Measurements from ENCODE around the gene RBM14. TPM values are rescaled to one million over a fixed set of nuclear protein-coding genes. Genes with fewer than 3 reads are reported as not detected.

RBM14 gene
- polyA plus RNA-seq, 1 donor (not counting 4 experiments of a cell fraction or from before 2014, with no cell fraction given) = 16.6 TPM

GRCh38 chr11:66632952-66633351, 16.5 kb downstream of the RBM14 start:
- no peaks in the 10 kb centered on the region for H3K9me1 ChIP-seq (ENCODE audit: control insufficient read depth, extremely low read depth, insufficient read depth, low read length)
- FAIRE-seq = no peak
- H3K9ac ChIP-seq (ENCODE audit: control insufficient read depth, extremely low read depth, insufficient read depth, low read length) = no peak overlapping the region
- H3K4me3 ChIP-seq (ENCODE audit: control insufficient read depth in 2 of 3, extremely low read depth in 1 of 3, insufficient read depth in 2 of 3, low read depth in 1 of 3, low read length in 3 of 3) = no peak overlapping the region
- no peak overlapping the region for H3K4me2 ChIP-seq (ENCODE audit: control insufficient read depth, extremely low read depth, insufficient read depth, low read depth, low read length)
- H2AFZ ChIP-seq (ENCODE audit: control insufficient read depth, low read length) = no peak overlapping the region
- no peak for DNase-seq (ENCODE audit: low read depth, low spot score)
- peaks cover 20 to 22% of the 10 kb centered on the region in 2 experiments for H3K36me3 ChIP-seq (ENCODE audit: control insufficient read depth in 2 of 2, extremely low read depth in 1 of 2, insufficient read depth in 2 of 2, low read length in 2 of 2)
- no peaks in the 10 kb centered on the region for H3K27me3 ChIP-seq (ENCODE audit: control insufficient read depth, extremely low read depth, insufficient read depth, low read length)
- peaks cover 2% of the 10 kb centered on the region for H4K20me1 ChIP-seq (ENCODE audit: control insufficient read depth, extremely low read depth, insufficient read depth, low read length)
- dilution Hi-C loops (cut with MboI; ENCODE audit: extremely low pct_ligation_motif_present, low sequenced_read_pairs) = no loop called here
- peaks cover 93% of the 10 kb centered on the region for H3K79me2 ChIP-seq (ENCODE audit: control insufficient read depth, insufficient read depth, low read length)
- TF ChIP-seq EZH2 (IDR thresholded peaks at IDR 0.05; ENCODE audit: low read length) = no peak
- no peak for TF ChIP-seq CTCF (optimal IDR thresholded peaks at IDR 0.05 in 1 of 3, IDR thresholded peaks at IDR 0.05 in 1 of 3, conservative IDR thresholded peaks at IDR 0.05 in 1 of 3; ENCODE audit: extremely low read depth in 1 of 3, insufficient read depth in 2 of 3, low read length in 3 of 3)
- H3K9me3 ChIP-seq (ENCODE audit: control insufficient read depth, low read depth, low read length) = no peaks in the 10 kb centered on the region
- H3K27ac ChIP-seq (ENCODE audit: control insufficient read depth, insufficient read depth, low read length) = no peak overlapping the region
- H3K4me1 ChIP-seq (ENCODE audit: control insufficient read depth, extremely low read depth, insufficient read depth, low read length) = peaks cover 12% of the 10 kb centered on the region

- peaks cover 90% of the 10 kb centered on the region for H3K79me2 ChIP-seq (ENCODE audit: control insufficient read depth, insufficient read depth, low read length)
- FAIRE-seq (no peak), DNase-seq (ENCODE audit: low read depth, low spot score) (no peak)
- H2AFZ ChIP-seq (ENCODE audit: control insufficient read depth, low read length) = no peak overlapping the region
- no peak overlapping the region for H3K4me3 ChIP-seq (ENCODE audit: control insufficient read depth in 2 of 3, extremely low read depth in 1 of 3, insufficient read depth in 2 of 3, low read depth in 1 of 3, low read length in 3 of 3)
- H3K36me3 ChIP-seq (ENCODE audit: control insufficient read depth in 2 of 2, extremely low read depth in 1 of 2, insufficient read depth in 2 of 2, low read length in 2 of 2) = peaks cover 13 to 22% of the 10 kb centered on the region in 2 experiments
- no peak overlapping the region for H3K9ac ChIP-seq (ENCODE audit: control insufficient read depth, extremely low read depth, insufficient read depth, low read length)
- H3K9me1 ChIP-seq (ENCODE audit: control insufficient read depth, extremely low read depth, insufficient read depth, low read length) = peaks cover 3% of the 10 kb centered on the region
- TF ChIP-seq EZH2 (IDR thresholded peaks at IDR 0.05; ENCODE audit: low read length) (no peak), CTCF (optimal IDR thresholded peaks at IDR 0.05 in 1 of 3, IDR thresholded peaks at IDR 0.05 in 1 of 3, conservative IDR thresholded peaks at IDR 0.05 in 1 of 3; ENCODE audit: extremely low read depth in 1 of 3, insufficient read depth in 2 of 3, low read length in 3 of 3) (no peak)
- H3K27me3 ChIP-seq (ENCODE audit: control insufficient read depth, extremely low read depth, insufficient read depth, low read length) = no peaks in the 10 kb centered on the region
- H3K9me3 ChIP-seq (ENCODE audit: control insufficient read depth, low read depth, low read length) = no peaks in the 10 kb centered on the region
- peaks cover 21% of the 10 kb centered on the region for H4K20me1 ChIP-seq (ENCODE audit: control insufficient read depth, extremely low read depth, insufficient read depth, low read length)
- peaks cover 36% of the 10 kb centered on the region for H3K4me1 ChIP-seq (ENCODE audit: control insufficient read depth, extremely low read depth, insufficient read depth, low read length)
- no peak overlapping the region for H3K4me2 ChIP-seq (ENCODE audit: control insufficient read depth, extremely low read depth, insufficient read depth, low read depth, low read length)
- H3K27ac ChIP-seq (ENCODE audit: control insufficient read depth, insufficient read depth, low read length) = no peak overlapping the region
- dilution Hi-C loops (cut with MboI; ENCODE audit: extremely low pct_ligation_motif_present, low sequenced_read_pairs) = no loop called here
These were observed 20.0 kb downstream of the RBM14 start for GRCh38 chr11:66636411-66636810.

Data from keratinocyte (primary cell).